GM23248 (cell line): ENCODE data around the gene ZNF454. TPM values are rescaled to one million over a fixed set of nuclear protein-coding genes. Genes with fewer than 3 reads are reported as not detected.

Experiments used
- DNase-seq: peaks from one replicate; pipeline ENCODE4 v3.0.0-alpha.2; 2015
- H2AFZ ChIP-seq: fragments of 200-600 bp; sonication (generic); 2 replicates; pipeline ENCODE4 v1.6.1; 2016; ENCODE audit warnings: antibody characterized with exemption
- H3F3A ChIP-seq: fragments of 200-600 bp; sonication (generic); 2 replicates; pipeline ENCODE4 v1.6.1; 2016; ENCODE audit warnings: mild to moderate bottlenecking, antibody characterized with exemption, mixed run types; ENCODE audit not compliant: insufficient read depth
- H3K27ac ChIP-seq: fragments of 200-600 bp; sonication (generic); 2 replicates; pipeline ENCODE4 v1.5.1; 2016; ENCODE audit warnings: mild to moderate bottlenecking
- H3K27me3 ChIP-seq: fragments of 200-600 bp; sonication (generic); replicated peaks from 2 replicates; pipeline ENCODE4 v1.6.1; 2016; ENCODE audit warnings: mild to moderate bottlenecking; ENCODE audit not compliant: insufficient read depth
- H3K36me3 ChIP-seq: fragments of 200-600 bp; sonication (generic); 2 replicates; pipeline ENCODE4 v1.6.1; 2016; ENCODE audit warnings: low read depth, mild to moderate bottlenecking
- H3K4me1 ChIP-seq: fragments of 200-600 bp; sonication (generic); 2 replicates; pipeline ENCODE4 v1.6.1; 2016; ENCODE audit warnings: mild to moderate bottlenecking; ENCODE audit not compliant: insufficient read depth
- H3K4me2 ChIP-seq: fragments of 200-600 bp; sonication (generic); one replicate; pipeline ENCODE4 v1.6.1; 2016; ENCODE audit warnings: mild to moderate bottlenecking; ENCODE audit not compliant: unreplicated experiment
- H3K4me3 ChIP-seq: fragments of 200-600 bp; sonication (generic); 2 replicates; pipeline ENCODE4 v1.5.1; 2016; ENCODE audit warnings: mild to moderate bottlenecking
- H3K79me2 ChIP-seq: fragments of 200-600 bp; sonication (generic); 2 replicates; pipeline ENCODE4 v1.6.1; 2016; ENCODE audit warnings: mild to moderate bottlenecking; ENCODE audit not compliant: insufficient read depth
- H3K9ac ChIP-seq: fragments of 200-600 bp; sonication (generic); 2 replicates; pipeline ENCODE4 v1.6.1; 2016; ENCODE audit warnings: mild to moderate bottlenecking
- H3K9me2 ChIP-seq: fragments of 200-600 bp; sonication (generic); 2 replicates; pipeline ENCODE4 v1.6.1; 2016; ENCODE audit warnings: mixed run types, mild to moderate bottlenecking, moderate library complexity; ENCODE audit not compliant: insufficient read depth
- H3K9me3 ChIP-seq: fragments of 200-600 bp; sonication (generic); one replicate; pipeline ENCODE4 v1.6.1; 2017; ENCODE audit warnings: low read depth
- H4K20me1 ChIP-seq: fragments of 200-600 bp; sonication (generic); 2 replicates; pipeline ENCODE4 v1.6.0; 2016; ENCODE audit not compliant: insufficient read depth
- EZH2 ChIP-seq: fragments of 200-600 bp; sonication (generic); IDR thresholded peaks from 2 replicates; pipeline ENCODE4 v1.6.1; 2018; ENCODE audit warnings: antibody characterized with exemption, mild to moderate bottlenecking; ENCODE audit not compliant: insufficient read depth, poor library complexity, severe bottlenecking
- EZH2phosphoT487 ChIP-seq: fragments of 200-600 bp; sonication (generic); IDR thresholded peaks from 2 replicates; pipeline ENCODE4 v1.6.1; 2018; ENCODE audit warnings: antibody characterized with exemption, moderate library complexity, mild to moderate bottlenecking, low read depth; ENCODE audit not compliant: insufficient read depth
- WGBS, 2 experiments: methylation state at CpG; one replicate each; pipeline ENCODE4 v1.1.6; 2015 to 2017; ENCODE audit warnings: low lambda C conversion rate in 2 of 2, low coverage in 1 of 2; ENCODE audit errors: missing lambda C conversion rate in 2 of 2; 5-methylcytosine and 5-hydroxymethylcytosine counted together
- in situ Hi-C: fragments of 300-500 bp; cut with MboI; formaldehyde crosslinking; loops from 2 replicates; pipeline ENCODE4 v1.15.0; 2020
- polyA plus RNA-seq: library from polyadenylated mRNA; unstranded; fragments of >200 nt; fragmentation: Nextera tagmentation; extraction: Ambion mirVana; gene quantifications from 2 replicates; pipeline ENCODE4 v1.2.1, GENCODE V29; 2016
- total RNA-seq: library from RNA; depleted of rRNA; stranded (reverse); fragments of >200 nt; shearing (Covaris generic); gene quantifications from 2 replicates; pipeline ENCODE4 v1.2.3, GENCODE V29; 2014

The ZNF454 gene
- total and polyA plus RNA-seq, 2 experiments from 2014 or later = 0.96 to 0.97 TPM

- Histone ChIP-seq H3K27ac (no peak overlapping the region), H4K20me1 (no peaks in the 10 kb centered on the region), H3K27me3 (no peaks in the 10 kb centered on the region), H3K4me2 (no peak overlapping the region), H3K4me1 (no peaks in the 10 kb centered on the region), H3F3A (no peaks in the 10 kb centered on the region), H2AFZ (no peak overlapping the region), H3K9me3 (no peaks in the 10 kb centered on the region), H3K9ac (no peak overlapping the region), H3K4me3 (no peak overlapping the region), H3K79me2 (no peaks in the 10 kb centered on the region), H3K9me2 (no peaks in the 10 kb centered on the region), H3K36me3 (no peaks in the 10 kb centered on the region)
- in situ Hi-C loops = no loop called here
- no peak for DNase-seq
- WGBS, 2 experiments = 33 to 35% methylated on average over 9 of the region's 9 CpGs
- TF ChIP-seq EZH2phosphoT487 (no peak), EZH2 (no peak)
These were observed 51.4 kb downstream of the ZNF454 start for GRCh38 chr5:178992291-178992895.

- TF ChIP-seq EZH2phosphoT487 = no peak
- TF ChIP-seq EZH2 = no peak
These were observed 52.3 kb downstream of the ZNF454 start for GRCh38 chr5:178993236-178993765.

GRCh38 chr5:178993955-178994579, 53.1 kb downstream of the ZNF454 start:
- H3K36me3 ChIP-seq = no peaks in the 10 kb centered on the region
- no peaks in the 10 kb centered on the region for H4K20me1 ChIP-seq
- H3K9me2 ChIP-seq = no peaks in the 10 kb centered on the region
- no peak overlapping the region for H3K9ac ChIP-seq
- no peaks in the 10 kb centered on the region for H3K4me1 ChIP-seq
- no peak for DNase-seq
- 31 to 45% methylated on average over 27 to 39 of the region's 53 CpGs for WGBS, 2 experiments
- no peak for TF ChIP-seq EZH2phosphoT487
- no peak for TF ChIP-seq EZH2
- H3K27ac ChIP-seq = no peak overlapping the region
- H3K27me3 ChIP-seq = no peaks in the 10 kb centered on the region
- H3F3A ChIP-seq = no peaks in the 10 kb centered on the region
- H3K79me2 ChIP-seq = no peaks in the 10 kb centered on the region
- in situ Hi-C loops = no loop called here
- H2AFZ ChIP-seq = no peak overlapping the region
- no peak overlapping the region for H3K4me2 ChIP-seq
- no peaks in the 10 kb centered on the region for H3K9me3 ChIP-seq
- no peak overlapping the region for H3K4me3 ChIP-seq

More at GRCh38 chr5:178993236-178993765, 52.3 kb downstream of the ZNF454 start:
- no peak overlapping the region for H3K4me2 ChIP-seq
- no peak overlapping the region for H3K9ac ChIP-seq
- 42 to 49% methylated on average over 17 to 20 of the region's 20 CpGs for WGBS, 2 experiments
- no peak for DNase-seq
- H3K9me3 ChIP-seq = no peaks in the 10 kb centered on the region
- no peaks in the 10 kb centered on the region for H3K9me2 ChIP-seq
- no peaks in the 10 kb centered on the region for H3K79me2 ChIP-seq
- H3K4me1 ChIP-seq = no peaks in the 10 kb centered on the region
- no peaks in the 10 kb centered on the region for H3K27me3 ChIP-seq
- no peaks in the 10 kb centered on the region for H4K20me1 ChIP-seq
- no peak overlapping the region for H3K4me3 ChIP-seq
- in situ Hi-C loops = no loop called here
- H3K36me3 ChIP-seq = no peaks in the 10 kb centered on the region
- H3F3A ChIP-seq = no peaks in the 10 kb centered on the region
- H3K27ac ChIP-seq = no peak overlapping the region
- no peak overlapping the region for H2AFZ ChIP-seq

- no peak within 1 kb of the TSS for H3K4me3 ChIP-seq
- no peak within 1 kb of the TSS for H3K27ac ChIP-seq
- 6 to 8% methylated on average over 40 to 55 of the region's 97 CpGs for WGBS, 2 experiments
- no peaks in the 10 kb centered on the region for H3K9me3 ChIP-seq
- no peaks in the 10 kb centered on the region for H4K20me1 ChIP-seq
- H3K4me1 ChIP-seq = no peaks in the 10 kb centered on the region
- no peaks in the 10 kb centered on the region for H3K36me3 ChIP-seq
- H3K27me3 ChIP-seq = no peaks in the 10 kb centered on the region
- no peak within 1 kb of the TSS for H3K9ac ChIP-seq
- peak; percentile 7 for DNase-seq
- no peaks in the 10 kb centered on the region for H3F3A ChIP-seq
- H3K79me2 ChIP-seq = no peaks in the 10 kb centered on the region
- H3K4me2 ChIP-seq = no peak within 1 kb of the TSS
- no peaks in the 10 kb centered on the region for H3K9me2 ChIP-seq
- in situ Hi-C loops = no loop called here
- no peak within 1 kb of the TSS for H2AFZ ChIP-seq
- TF ChIP-seq EZH2phosphoT487 (no peak), EZH2 (no peak)
These were observed 53.8 kb downstream of the ZNF454 start, which contains the start of gene GRM6 for GRCh38 chr5:178994580-178995340. TSS of gene GRM6 (minus strand) at chr5:178995320. CDS start at chr5:178994944, 376 bp downstream.
